Measurements from ENCODE around the gene EXOC7. TPM values are rescaled to one million over a fixed set of nuclear protein-coding genes. Genes with fewer than 3 reads are reported as not detected.
A peak's percentile ranks its signal among the peaks of the same experiment; 100 is the strongest.

Gene EXOC7
- total RNA-seq, 1 experiment from 2014 or later = 114 TPM

DNA sequence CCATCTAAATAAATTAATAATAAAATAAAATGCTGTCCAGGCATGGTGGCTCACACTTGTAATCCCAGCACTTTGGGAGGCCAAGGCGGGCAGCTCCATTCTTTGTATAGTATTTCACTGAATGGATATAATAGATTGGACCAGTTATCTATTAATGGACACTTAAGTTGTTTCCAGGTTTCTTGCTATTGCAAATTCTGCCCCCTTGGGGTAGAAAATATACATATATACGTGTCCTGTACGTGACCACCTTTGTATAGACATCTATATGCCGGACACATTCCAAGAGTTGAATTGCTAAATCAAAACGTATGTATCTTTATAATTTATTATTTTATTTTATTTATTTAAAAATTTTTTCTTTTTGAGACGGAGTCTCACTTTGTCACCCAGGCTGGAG lies 3.9 kb upstream of the EXOC7 start:
- ChIA-PET POLR2A (no interaction called here), CTCF (interaction anchor here (1.0 to 1.3 kb wide), 3 partner anchors 12 to 93 kb away, joined by 3 to 4 read pairs (median 4); no protein-coding TSS in a partner anchor), RAD21 (ENCODE audit: low non-redundant PET in 1 of 2, low total read pairs in 2 of 2, uncharacterized antibody in 2 of 2, unreplicated experiment in 2 of 2) (no interaction called here)
- Histone ChIP-seq H4K20me1 (ENCODE audit: insufficient read depth) (no peaks in the 10 kb centered on the region), H3K27ac (ENCODE audit: low read depth, low read length) (no peak overlapping the region), H3K9ac (ENCODE audit: low read length) (no peak overlapping the region), H3K9me2 (ENCODE audit: insufficient read depth) (no peaks in the 10 kb centered on the region), H3K4me1 (ENCODE audit: control insufficient read depth in 1 of 2, insufficient read depth in 2 of 2, low read length in 2 of 2) (peaks cover 11 to 21% of the 10 kb centered on the region in 2 experiments), H3K27me3 (ENCODE audit: insufficient read depth, low read length) (no peaks in the 10 kb centered on the region), H3K9me3 (ENCODE audit: control insufficient read depth in 1 of 2, insufficient read depth in 1 of 2, low read depth in 1 of 2, low read length in 2 of 2) (no peaks in the 10 kb centered on the region), H3K4me2 (ENCODE audit: low read length) (no peak overlapping the region), H3K36me3 (ENCODE audit: control insufficient read depth in 1 of 2, insufficient read depth in 2 of 2, low read length in 2 of 2) (no peaks in the 10 kb centered on the region), H3K4me3 (replicated peaks in 1 of 2; ENCODE audit: low read depth in 1 of 2, low read length in 2 of 2) (no peak overlapping the region), H3K79me2 (ENCODE audit: insufficient read depth, low read length) (peaks cover 11% of the 10 kb centered on the region), H2AFZ (ENCODE audit: low read depth, low read length, poor library complexity, severe bottlenecking) (no peak overlapping the region)
- ATAC-seq (0 out of 2 replicates have a peak, but pooled peaks have one; percentile 16), DNase-seq (ENCODE audit: low read depth, low spot score) (peak; percentile 42)
- TF ChIP-seq, protein P1, sequence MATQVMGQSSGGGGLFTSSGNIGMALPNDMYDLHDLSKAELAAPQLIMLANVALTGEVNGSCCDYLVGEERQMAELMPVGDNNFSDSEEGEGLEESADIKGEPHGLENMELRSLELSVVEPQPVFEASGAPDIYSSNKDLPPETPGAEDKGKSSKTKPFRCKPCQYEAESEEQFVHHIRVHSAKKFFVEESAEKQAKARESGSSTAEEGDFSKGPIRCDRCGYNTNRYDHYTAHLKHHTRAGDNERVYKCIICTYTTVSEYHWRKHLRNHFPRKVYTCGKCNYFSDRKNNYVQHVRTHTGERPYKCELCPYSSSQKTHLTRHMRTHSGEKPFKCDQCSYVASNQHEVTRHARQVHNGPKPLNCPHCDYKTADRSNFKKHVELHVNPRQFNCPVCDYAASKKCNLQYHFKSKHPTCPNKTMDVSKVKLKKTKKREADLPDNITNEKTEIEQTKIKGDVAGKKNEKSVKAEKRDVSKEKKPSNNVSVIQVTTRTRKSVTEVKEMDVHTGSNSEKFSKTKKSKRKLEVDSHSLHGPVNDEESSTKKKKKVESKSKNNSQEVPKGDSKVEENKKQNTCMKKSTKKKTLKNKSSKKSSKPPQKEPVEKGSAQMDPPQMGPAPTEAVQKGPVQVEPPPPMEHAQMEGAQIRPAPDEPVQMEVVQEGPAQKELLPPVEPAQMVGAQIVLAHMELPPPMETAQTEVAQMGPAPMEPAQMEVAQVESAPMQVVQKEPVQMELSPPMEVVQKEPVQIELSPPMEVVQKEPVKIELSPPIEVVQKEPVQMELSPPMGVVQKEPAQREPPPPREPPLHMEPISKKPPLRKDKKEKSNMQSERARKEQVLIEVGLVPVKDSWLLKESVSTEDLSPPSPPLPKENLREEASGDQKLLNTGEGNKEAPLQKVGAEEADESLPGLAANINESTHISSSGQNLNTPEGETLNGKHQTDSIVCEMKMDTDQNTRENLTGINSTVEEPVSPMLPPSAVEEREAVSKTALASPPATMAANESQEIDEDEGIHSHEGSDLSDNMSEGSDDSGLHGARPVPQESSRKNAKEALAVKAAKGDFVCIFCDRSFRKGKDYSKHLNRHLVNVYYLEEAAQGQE (IDR thresholded peaks at IDR 0.05; ENCODE audit: low read depth) = no peak
- TF ChIP-seq ELF1 (IDR thresholded peaks at IDR 0.05; ENCODE audit: borderline replicate concordance, low read depth) (no peak), POLR2A (IDR thresholded peaks at IDR 0.05; ENCODE audit: borderline replicate concordance, extremely low read depth, insufficient read depth, insufficient read length) (no peak), SP1 (IDR thresholded peaks at IDR 0.05; ENCODE audit: low read depth) (no peak), RAD21 (IDR thresholded peaks at IDR 0.05; ENCODE audit: low read depth) (peak; percentile 68)
- TF ChIP-seq, protein P2, sequence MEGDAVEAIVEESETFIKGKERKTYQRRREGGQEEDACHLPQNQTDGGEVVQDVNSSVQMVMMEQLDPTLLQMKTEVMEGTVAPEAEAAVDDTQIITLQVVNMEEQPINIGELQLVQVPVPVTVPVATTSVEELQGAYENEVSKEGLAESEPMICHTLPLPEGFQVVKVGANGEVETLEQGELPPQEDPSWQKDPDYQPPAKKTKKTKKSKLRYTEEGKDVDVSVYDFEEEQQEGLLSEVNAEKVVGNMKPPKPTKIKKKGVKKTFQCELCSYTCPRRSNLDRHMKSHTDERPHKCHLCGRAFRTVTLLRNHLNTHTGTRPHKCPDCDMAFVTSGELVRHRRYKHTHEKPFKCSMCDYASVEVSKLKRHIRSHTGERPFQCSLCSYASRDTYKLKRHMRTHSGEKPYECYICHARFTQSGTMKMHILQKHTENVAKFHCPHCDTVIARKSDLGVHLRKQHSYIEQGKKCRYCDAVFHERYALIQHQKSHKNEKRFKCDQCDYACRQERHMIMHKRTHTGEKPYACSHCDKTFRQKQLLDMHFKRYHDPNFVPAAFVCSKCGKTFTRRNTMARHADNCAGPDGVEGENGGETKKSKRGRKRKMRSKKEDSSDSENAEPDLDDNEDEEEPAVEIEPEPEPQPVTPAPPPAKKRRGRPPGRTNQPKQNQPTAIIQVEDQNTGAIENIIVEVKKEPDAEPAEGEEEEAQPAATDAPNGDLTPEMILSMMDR (IDR thresholded peaks at IDR 0.05 in 2 of 3, conservative IDR thresholded peaks at IDR 0.05 in 1 of 3; ENCODE audit: borderline replicate concordance in 1 of 3, insufficient read depth in 1 of 3, low read depth in 2 of 3, low read length in 2 of 3) = peak in 2 of 3 experiments; percentile 46 to 56; a peak in 5 of 6 replicates
- TF ChIP-seq, protein P3, sequence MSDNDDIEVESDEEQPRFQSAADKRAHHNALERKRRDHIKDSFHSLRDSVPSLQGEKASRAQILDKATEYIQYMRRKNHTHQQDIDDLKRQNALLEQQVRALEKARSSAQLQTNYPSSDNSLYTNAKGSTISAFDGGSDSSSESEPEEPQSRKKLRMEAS (IDR thresholded peaks at IDR 0.05) = no peak
- BruUV-seq (replicated peaks) = no TSS peak
- intact Hi-C loops (cut with micrococcal nuclease) = loop anchor here (2.0 to 10.0 kb wide), 2 partner anchors 93 to 203 kb away; partner anchors contain the start of gene MRPL38
